HG02885 (cell line): ENCODE results near the gene ELP5.

Source experiments
- ATAC-seq: cut with Tn5 transposase; IDR thresholded peaks from one replicate; pipeline ENCODE4 v1.9.1; 2021; ENCODE audit warnings: mild to moderate bottlenecking; ENCODE audit not compliant: unreplicated experiment, poor library complexity

Gene ELP5, protein sequence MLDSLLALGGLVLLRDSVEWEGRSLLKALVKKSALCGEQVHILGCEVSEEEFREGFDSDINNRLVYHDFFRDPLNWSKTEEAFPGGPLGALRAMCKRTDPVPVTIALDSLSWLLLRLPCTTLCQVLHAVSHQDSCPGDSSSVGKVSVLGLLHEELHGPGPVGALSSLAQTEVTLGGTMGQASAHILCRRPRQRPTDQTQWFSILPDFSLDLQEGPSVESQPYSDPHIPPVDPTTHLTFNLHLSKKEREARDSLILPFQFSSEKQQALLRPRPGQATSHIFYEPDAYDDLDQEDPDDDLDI

DNA sequence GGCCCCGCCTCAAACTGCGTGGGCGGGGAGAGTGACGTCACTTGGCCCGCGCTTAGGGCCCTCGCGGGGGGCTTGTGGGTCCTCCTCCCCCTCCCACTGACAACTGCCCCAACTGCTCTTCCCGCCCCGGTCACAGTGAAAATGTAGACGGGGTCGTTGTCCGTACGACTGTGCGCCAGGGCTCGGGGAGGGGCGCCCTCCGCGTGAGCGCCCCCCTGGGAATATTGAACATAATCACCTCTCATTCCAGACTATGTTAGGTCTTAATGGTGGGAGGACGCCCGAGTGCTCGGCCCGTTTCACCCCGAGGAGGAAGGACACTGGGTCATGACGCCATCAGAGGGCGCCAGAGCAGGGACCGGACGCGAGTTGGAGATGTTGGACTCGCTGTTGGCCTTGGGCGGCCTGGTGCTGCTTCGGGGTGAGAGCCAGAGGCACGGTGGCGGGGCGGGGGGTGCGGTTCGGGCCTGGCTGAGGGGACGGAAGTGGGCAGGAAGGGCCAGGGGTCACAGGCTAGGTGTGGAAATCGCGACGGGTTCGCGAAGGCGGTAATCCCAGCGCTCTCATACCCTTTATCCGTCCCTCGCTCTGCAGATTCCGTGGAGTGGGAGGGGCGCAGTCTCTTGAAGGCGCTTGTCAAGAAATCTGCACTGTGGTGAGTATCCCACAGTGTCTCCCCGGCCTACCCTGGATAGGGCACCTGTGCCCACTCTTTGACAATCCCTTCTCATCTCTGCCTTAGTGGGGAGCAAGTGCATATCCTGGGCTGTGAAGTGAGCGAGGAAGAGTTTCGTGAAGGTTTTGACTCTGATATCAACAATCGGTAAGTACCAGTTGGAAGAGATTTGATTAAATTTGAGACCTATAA lies at the start of gene ELP5:
Gene ELP5 (plus strand): TSS at position 40 of the 868 bp plus-strand sequence. CDS start 336 bp downstream, at position 376.
- ATAC-seq, result peak; percentile 61

DNA sequence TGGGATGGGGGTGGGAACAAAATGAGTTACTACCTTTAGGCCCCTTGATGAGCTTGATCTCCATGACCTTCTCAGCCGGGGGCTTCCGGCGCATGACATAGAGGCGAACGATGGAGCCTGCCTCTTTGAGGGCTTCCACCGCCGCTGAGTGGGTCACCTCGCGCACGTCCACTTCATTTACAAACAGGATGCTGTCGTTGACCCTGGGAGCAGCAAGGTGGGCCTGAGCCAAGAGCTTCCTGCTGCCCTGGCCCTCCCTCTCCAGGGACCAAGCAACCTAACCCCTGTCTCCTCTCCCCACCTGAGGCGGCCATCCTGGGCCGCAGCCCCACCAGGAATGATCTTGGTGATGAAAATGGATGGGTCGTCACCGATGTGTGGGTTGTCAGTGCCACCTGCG lies 48.6 kb upstream of the ELP5 start:
- ATAC-seq, result no peak

DNA sequence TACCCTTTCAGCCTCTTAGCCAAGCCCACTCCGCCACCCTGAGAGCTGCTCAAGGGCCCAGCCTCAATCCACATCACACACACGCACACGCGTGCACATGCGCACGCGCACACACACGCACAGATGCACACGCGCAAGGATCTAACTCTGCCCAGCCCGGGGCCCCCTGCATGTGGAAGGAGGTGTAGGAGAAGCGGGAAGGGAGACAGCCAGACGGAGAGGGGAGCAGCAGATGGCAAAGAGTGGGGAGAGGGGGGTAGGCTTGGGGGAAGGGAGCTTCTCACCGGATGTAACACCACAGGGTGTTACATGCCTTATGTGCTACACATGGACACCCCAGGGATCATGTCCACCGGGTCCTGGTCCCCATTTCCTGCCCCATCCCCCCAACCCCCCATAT lies 47.7 kb upstream of the ELP5 start:
- ATAC-seq, result no peak

DNA sequence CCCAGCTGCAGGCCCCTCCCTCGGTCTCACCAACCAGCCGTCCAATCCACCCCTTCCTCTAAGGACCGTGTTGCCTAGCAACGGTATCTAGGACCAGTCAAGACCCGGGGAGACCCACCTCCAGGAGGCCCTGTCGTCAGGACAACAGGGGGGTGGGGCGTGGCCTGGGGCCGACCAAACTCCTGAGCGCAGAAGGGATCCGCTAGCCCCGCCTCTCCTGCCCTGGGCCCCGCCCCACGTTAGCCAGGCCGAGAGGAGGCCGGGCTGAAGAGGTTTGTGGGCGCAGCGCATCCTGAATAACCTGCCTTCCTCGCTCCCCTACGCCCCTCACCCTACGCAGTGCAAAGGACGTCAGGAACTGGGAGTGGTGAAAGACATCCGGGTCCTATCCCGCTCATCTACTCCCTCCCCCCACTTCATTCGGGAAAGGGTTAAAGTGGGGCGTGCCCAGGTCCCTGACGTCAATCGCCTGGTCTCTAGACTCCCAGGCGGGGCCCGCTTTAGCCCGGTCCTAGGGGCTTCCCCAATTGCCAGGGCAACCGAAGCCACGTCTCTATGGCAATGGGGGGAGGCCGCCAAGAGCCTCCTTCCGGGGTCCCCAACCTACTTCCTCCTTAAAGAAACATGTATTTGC lies 47.1 kb upstream of the ELP5 start:
- ATAC-seq, result peak; percentile 85

DNA sequence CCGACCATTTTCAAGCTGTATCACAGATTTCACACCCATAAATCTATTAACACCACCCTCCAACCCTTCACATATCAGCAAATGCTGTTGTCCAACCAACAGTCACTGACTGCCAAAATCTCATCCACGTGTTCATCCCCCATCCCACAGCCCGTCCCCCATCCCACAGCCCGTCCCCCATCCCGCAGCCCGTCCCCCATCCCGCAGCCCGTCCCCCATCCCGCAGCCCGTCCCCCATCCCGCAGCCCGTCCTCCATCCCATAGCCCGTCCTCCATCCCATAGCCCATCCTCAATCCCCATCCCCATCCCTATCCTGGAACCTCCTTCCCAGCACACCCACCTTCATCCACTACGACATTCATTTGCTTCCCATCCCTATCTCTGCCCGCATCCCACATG lies 46.5 kb upstream of the ELP5 start:
- ATAC-seq, result no peak

DNA sequence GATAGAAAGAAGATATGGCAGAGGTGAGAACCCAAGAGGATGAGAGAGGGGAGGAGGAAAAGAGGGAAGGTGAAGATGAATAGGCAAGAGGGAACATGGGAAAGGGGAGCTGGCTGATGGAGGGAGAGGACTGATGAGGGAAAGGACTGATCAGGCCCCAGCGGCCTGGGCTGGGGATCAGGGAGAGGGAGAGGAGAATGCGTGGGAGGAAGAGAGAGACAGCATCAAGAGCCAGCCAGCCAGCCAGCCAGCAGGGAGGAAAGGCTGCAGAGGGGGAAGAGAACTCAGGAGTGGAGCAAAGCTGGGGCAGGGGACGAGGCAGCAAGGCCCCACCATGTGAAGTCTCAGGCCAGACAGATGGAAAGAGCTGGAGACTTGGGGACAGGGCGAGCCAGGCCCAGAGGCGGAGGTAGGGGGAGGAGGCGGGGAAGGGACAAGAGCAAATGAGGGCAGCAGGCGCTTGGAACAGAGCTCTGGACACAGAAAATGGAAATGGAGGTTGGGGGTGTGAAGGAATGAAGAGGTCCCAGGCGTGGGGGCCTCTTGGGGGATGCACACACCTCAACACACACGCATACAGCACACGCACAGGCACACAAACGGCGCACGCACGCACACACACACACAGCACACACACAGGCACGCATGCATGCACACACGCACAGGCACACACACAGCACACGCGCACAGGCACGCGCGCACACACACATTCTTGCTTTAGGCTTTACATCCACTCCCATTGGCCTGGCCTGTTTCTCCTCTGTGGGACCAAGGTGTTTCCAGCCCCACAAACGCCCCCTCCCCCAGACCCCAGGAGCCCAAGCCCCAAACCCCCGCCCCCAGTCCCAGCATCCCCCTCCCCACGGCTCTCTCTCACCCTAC lies 44.7 kb upstream of the ELP5 start:
- no peak for ATAC-seq

DNA sequence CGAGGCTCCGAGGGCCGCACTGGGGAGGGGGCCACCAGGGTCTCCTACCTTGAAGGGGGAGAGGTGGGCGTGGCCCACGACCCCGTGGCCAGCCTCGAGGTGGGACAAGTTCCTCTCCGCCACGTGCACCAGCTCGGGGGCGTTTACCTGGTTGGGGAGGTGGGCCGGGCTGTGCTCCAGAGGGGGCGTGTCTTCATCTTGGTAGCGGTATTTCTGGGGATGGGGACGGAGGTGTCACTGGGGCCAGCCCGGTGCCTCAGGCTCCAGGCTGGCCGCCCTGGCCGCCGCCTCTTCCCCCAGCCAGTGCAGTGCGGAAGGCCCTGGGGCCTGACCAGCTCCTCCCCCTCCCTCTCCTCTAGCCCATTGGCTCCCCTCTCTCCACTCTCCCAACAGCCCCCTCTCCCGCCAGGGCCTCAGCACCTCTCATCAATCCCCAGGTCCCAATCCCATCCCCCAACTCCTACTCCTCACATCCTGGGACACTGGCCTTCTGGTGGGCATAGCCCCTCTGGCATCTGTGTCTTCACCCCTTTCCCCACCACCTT lies 43.9 kb upstream of the ELP5 start:
- no peak for ATAC-seq

DNA sequence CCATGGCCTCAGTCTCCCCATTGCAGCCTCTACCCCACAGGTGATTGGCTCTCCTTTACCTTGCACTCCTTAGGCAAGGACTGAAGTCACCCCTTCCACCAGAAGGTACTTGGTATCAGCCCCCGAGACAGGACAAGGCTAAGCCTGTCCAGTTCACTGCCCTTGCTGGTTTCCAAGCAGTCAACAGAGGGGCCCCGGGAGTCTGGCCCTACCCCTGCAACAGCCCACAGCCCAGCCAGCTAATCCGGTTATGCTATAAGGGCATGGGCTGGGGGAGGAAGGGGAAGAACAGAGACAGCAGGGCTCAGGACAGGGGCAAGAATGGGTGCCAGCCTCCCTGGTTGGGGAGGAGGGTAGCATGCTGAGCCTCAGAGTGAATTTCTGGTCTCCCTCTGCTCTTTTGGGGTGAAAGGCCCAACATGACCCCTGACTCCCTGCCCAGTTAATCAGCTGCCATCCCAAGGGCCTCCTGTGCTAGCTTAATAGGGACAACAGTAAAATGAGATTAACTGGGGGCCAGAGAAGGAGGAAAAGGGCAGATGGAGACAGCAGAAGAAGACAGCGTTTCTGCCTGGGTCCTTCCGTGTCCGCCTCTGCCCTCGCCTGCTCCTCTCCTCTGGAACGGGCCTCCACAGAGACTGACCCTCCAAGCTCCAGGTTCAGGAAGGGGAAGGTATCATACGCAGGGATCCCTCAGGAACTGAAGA lies 43.1 kb upstream of the ELP5 start:
- no peak for ATAC-seq

DNA sequence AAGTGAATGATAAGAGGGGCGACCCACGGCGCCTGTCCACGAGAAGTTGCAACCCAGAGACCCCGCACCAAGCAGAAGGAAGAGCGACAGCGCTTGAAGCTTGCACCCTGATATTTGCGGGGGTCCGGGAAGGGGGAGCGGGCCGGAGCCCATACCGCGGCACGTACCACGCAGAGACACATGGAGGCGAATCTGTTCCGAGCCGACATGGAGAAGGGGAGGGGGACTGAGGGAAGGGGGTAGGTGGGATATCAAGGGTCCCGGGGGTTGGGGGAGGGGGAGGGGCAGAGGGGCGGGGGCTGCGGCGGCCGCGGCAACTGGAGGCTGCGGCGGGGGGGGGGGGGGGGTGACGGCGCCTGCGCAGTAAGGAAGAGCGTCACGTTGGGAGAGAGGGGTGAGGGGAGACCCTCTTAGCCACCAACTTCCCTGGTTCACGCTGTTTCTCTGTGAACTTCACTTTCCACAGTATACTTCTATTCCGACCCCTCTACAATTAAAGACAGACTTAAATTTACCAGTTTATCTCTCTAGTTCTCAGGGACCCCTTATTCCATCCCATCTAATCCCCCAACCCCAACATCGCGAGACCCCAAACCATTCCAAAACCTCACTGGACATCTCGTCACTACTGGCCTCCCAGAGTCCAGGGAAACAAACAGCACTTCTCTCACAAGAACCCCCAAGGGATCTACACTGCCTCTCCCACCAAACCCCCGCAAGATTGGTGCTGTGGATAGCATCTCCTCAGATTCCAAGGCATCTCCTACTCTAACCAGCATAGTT lies 40.3 kb upstream of the ELP5 start:
- ATAC-seq, result no peak

DNA sequence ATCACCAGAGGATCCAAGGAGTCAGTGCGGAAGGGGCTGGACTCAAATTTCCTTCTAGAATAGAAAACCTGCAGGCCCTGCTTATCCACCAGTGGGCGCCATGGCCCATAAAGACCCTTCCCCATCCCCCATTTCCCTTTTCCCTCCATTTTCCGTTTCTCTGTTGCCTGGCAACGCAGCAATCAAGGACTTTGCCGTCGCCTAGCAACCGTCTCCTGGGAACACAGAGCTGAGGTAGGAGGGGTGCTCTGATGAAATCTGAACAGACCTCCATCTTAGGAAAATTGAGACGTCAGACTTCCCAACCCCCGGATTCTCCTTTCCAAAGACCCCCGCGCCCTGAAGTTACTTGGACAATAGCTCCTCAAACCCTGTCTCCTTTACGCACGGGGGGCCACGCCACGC lies 38.1 kb upstream of the ELP5 start:
- ATAC-seq, result no peak

DNA sequence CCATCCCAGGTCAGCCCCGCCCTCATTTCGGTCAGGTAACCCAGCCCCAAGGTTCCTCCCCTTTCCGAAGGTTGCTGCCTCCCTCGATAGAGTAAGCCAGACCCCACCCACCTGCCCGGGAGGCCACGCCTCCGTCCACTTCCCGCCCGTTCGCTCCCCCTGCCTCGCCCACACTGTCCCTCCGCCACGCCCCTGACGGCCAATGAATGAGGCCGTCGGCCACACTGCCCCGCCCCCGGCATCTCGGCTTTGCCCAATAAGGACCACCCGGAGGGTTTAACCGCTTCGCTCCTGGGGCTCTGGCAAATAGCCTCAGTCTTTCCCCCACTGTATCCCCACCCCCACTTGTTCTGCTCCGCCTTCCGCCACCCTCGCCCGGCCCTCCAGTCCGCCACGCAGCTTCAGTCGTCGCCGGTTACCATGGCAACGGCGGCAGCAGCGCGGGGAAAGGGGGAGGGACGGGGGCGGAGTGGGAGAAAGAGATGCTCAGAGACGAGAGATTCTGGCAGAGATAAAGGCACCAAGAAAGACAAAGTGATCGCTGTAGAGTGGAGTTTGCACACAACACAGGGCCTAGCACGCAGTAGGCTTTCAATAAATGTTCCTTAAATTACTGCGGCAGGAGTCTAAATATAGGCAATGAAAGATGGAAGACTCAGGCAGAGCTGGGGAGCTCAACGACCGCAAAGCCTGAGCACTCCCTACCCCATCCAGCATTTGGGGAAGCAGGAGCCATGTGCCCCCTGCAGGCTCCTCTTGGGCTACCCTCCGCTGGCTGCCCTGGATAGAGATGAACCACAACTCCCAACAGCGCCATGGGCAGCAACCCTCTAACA lies 37.5 kb upstream of the ELP5 start:
- ATAC-seq, result peak; percentile 82

DNA sequence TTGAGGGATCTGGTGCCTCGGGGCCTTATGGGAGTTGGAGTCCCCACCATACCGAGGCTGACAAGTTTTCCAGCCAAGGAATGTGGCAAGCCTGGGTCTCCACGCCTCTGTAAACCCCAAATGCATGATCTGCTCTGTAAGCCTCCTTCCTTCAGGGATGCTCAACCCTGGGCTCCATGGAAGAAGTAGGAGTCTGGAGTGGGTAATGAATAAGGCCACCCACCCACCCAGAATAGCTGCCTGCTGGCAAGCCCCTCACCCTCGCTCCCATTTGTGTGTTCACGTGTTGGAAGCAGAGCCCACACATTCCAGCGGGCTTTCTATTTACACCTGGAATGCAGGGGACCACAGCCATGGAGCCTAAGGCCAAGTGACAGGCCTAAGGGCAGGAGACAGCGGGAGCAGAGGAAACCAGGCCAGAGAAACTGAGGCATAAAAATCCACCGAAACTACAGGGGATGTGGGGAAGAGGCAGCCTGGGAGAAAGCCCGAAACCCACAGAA lies 36.8 kb upstream of the ELP5 start:
- ATAC-seq, result no peak

DNA sequence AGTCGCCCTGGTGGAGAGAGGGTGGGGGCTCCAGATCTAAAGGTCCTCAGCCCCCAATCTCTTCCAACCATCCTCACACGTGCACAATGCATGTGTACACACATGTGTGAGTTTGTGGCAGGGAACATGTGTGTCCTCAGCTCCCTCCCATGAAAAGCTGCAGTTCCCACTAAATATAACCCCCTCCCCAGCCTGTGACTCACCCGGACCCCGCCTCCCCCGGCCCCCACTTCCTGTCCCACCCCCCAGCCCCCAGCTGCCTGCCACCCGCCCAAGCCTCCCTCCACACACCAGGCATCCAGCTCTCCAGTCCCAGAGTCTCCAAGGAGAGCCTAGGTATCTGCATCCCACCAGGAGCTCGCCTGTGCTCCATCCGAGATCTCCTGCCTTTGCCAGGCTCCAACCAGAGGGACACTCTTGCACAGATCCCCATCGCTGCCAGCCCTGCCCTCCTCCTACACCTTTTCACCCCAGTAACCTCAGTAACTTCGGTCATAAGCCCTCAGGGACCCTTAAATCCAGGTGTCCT lies 36.3 kb upstream of the ELP5 start:
- no peak for ATAC-seq

DNA sequence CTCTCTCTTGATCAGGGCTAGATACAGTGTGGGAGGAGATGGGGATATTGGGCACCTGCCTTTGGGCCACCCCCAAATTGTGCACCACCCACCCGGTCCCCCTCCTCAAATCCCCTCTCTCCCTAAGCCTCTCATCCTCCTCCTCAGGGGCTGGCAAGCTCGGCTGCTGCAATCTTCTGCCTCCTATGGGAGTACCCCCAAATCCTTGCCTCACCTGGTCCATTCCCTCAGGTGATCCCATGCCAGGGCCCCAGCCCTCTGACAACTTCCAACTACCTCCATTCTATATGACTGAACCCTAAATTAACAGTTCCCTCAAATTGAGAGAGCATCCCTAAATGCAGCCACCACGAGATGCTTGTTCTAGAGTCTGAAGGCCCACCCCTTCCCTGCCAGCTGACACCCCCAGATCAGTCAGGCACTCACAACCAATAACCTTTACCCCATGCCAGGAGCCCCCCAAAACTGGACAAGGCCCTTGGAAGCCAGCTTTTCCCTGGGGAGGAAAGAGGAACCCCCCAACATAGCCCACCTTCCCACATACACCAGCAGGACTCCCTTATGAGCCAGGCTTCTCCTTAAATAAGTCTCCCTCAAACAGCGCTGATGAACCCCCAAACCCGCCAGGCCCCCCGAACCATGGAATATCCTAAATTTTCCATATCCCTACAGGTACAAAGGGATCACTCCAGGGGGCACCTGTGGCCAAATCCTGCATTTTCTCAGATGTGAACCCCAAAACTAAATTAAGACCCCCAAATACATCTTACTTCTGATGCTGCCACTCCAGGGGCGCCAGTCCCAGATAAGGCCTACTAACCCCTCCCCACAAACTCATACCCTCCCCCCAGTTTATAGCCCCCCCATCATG lies 35.5 kb upstream of the ELP5 start:
- ATAC-seq, result no peak

DNA sequence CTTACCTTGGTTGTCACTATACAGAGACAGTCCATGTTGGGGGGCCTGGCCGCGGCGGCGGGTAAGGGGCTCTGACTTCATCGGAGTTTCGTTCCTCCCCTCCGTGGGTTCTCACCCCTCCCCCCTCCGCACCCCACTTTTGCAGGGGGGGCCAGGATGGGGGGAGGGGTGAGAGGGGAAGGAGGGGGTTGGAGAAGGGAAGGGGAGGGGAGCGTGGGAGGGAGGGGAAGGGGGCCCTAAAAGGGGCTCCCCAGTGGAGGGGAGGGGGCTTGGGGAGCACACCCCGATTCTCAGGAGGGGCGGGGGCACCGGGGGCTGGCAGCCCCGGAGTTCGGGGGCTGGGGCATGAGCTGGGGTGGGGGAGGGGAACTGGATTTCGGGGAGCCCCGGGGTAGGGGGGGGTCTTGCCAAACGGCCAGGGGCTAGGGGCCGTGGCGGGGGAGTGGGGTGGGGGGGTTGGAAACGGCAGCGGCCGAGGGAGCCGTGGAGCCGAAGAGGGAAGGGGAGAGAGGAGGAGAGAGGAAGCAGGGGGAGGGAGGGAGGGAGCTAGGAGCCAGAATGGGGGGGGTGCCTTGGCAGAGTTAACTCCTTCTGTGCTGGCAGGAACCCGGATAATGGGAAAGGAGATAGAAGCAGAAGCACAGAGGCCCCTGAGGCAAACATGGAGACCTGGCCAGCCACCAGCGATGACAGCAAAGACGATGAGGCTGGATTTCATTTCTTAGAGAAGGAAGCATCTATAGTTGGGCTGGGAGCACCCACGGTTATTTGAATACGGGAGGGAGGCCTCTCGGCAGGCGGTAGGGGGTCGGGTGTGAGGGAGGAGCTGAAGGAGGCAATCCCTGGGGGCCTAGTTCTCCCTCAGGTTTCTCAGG lies 34.7 kb upstream of the ELP5 start:
- ATAC-seq, result no peak
